Neural cell (in vitro differentiated cells): ENCODE results near the gene IGSF21. TPM values are rescaled to one million over a fixed set of nuclear protein-coding genes. Genes with fewer than 3 reads are reported as not detected.

ENCODE experiments used
- H2AFZ ChIP-seq: fragments of 200-600, 300-800 bp; sonication (generic), shearing (Covaris generic); 2 replicates; pipeline ENCODE4 v1.6.0; 2014; ENCODE audit warnings: low read depth, mild to moderate bottlenecking, antibody characterized with exemption, low read length, moderate library complexity
- H3F3A ChIP-seq: fragments of 200-600 bp; shearing (Covaris generic); 2 replicates; pipeline ENCODE4 v1.6.1; 2016; ENCODE audit warnings: mild to moderate bottlenecking, moderate library complexity, mixed read lengths, antibody characterized with exemption, low read length; ENCODE audit not compliant: insufficient read depth, poor library complexity, severe bottlenecking
- H3K27ac ChIP-seq: fragments of 200-600, 300-800 bp; sonication (generic), shearing (Covaris generic); 2 replicates; pipeline ENCODE4 v1.5.1; 2014; ENCODE audit warnings: mild to moderate bottlenecking, low read length, moderate library complexity
- H3K27me3 ChIP-seq: fragments of 300-800, 200-600 bp; sonication (generic), shearing (Covaris generic); 2 replicates; pipeline ENCODE4 v1.6.0; 2014; ENCODE audit warnings: mild to moderate bottlenecking, low read depth, low read length, moderate library complexity; ENCODE audit not compliant: insufficient read depth
- H3K36me3 ChIP-seq: fragments of 300-800, 200-600 bp; sonication (generic), shearing (Covaris generic); 2 replicates; pipeline ENCODE4 v1.5.1; 2014; ENCODE audit warnings: mild to moderate bottlenecking, antibody characterized with exemption, low read length, moderate library complexity; ENCODE audit not compliant: insufficient read depth
- H3K4me2 ChIP-seq: fragments of 300-800, 200-600 bp; sonication (generic), shearing (Covaris generic); 2 replicates; pipeline ENCODE4 v1.6.0; 2014; ENCODE audit warnings: mild to moderate bottlenecking, low read length
- H3K4me3 ChIP-seq: fragments of 300-800, 200-600 bp; sonication (generic), shearing (Covaris generic); 2 replicates; pipeline ENCODE4 v1.5.1; 2014; ENCODE audit warnings: mild to moderate bottlenecking, low read length, moderate library complexity
- H3K79me2 ChIP-seq: fragments of 200-600 bp; shearing (Covaris generic); replicated peaks from 2 replicates; pipeline ENCODE4 v1.6.0; 2014; ENCODE audit warnings: mild to moderate bottlenecking, low read length, moderate library complexity; ENCODE audit not compliant: insufficient read depth
- H3K9ac ChIP-seq: fragments of 300-800, 200-600 bp; sonication (generic), shearing (Covaris generic); 2 replicates; pipeline ENCODE4 v1.6.1; 2016; ENCODE audit warnings: mild to moderate bottlenecking, low read length, mixed read lengths
- H3K9me2 ChIP-seq: fragments of 200-600 bp; shearing (Covaris generic); 2 replicates; pipeline ENCODE4 v1.6.1; 2016; ENCODE audit warnings: mild to moderate bottlenecking, low read length, mixed read lengths; ENCODE audit not compliant: insufficient read depth
- H3K9me3 ChIP-seq: fragments of 200-600, 300-800 bp; sonication (generic), shearing (Covaris generic); 2 replicates; pipeline ENCODE4 v1.6.1; 2016; ENCODE audit warnings: mild to moderate bottlenecking, mixed run types, low read length, moderate library complexity, mixed read lengths
- H4K20me1 ChIP-seq: fragments of 200-600 bp; shearing (Covaris generic); 2 replicates; pipeline ENCODE4 v1.6.1; 2016; ENCODE audit warnings: mild to moderate bottlenecking, mixed run types; ENCODE audit not compliant: insufficient read depth
- EP300 ChIP-seq: fragments of 450-650 bp; conservative IDR thresholded peaks from 2 replicates; pipeline ENCODE4 v1.6.1; 2014; ENCODE audit warnings: antibody characterized with exemption, mild to moderate bottlenecking, moderate library complexity; ENCODE audit not compliant: poor library complexity, severe bottlenecking
- EZH2 ChIP-seq: fragments of 200-600, 300-800 bp; shearing (Covaris generic), sonication (generic); IDR thresholded peaks from 2 replicates; pipeline ENCODE4 v1.6.1; 2014; ENCODE audit warnings: antibody characterized with exemption, low read length, borderline replicate concordance, mild to moderate bottlenecking; ENCODE audit not compliant: insufficient read depth, poor library complexity, severe bottlenecking
- MXI1 ChIP-seq: fragments of 450-650 bp; conservative IDR thresholded peaks from 2 replicates; pipeline ENCODE4 v1.6.1; 2014; ENCODE audit warnings: antibody characterized with exemption, mild to moderate bottlenecking; ENCODE audit not compliant: poor library complexity, severe bottlenecking
- POLR2AphosphoS5 ChIP-seq: IDR thresholded peaks from 2 replicates; pipeline ENCODE4 v1.6.1; 2012
- RAD21 ChIP-seq: fragments of 450-650 bp; conservative IDR thresholded peaks from 2 replicates; pipeline ENCODE4 v1.6.1; 2014; ENCODE audit warnings: antibody characterized with exemption, mild to moderate bottlenecking, moderate library complexity
- SMC3 ChIP-seq: fragments of 450-650 bp; conservative IDR thresholded peaks from 2 replicates; pipeline ENCODE4 v1.6.1; 2014; ENCODE audit warnings: antibody characterized with exemption, mild to moderate bottlenecking, moderate library complexity; ENCODE audit not compliant: poor library complexity
- TAF1 ChIP-seq: IDR thresholded peaks from 2 replicates; pipeline ENCODE4 v1.6.1; 2012; ENCODE audit warnings: low read depth
- polyA plus RNA-seq: library from polyadenylated mRNA; depleted of rRNA; stranded (reverse); fragments of >200 nt; gene quantifications from 2 replicates; pipeline ENCODE4 v1.2.3, GENCODE V29; 2014
- TF ChIP-seq, protein P1 (sequence below): fragments of 450-650 bp; IDR thresholded peaks from 2 replicates; pipeline ENCODE4 v1.5.1; 2014; ENCODE audit warnings: antibody characterized with exemption, mild to moderate bottlenecking, moderate library complexity; ENCODE audit not compliant: poor library complexity, severe bottlenecking
- TF ChIP-seq, protein P2 (sequence below): IDR thresholded peaks from 2 replicates; pipeline ENCODE4 v1.6.1; 2012; ENCODE audit warnings: borderline replicate concordance

IGSF21 gene
- polyA plus RNA-seq, 1 donor from 2014 or later: 2.4 TPM

DNA sequence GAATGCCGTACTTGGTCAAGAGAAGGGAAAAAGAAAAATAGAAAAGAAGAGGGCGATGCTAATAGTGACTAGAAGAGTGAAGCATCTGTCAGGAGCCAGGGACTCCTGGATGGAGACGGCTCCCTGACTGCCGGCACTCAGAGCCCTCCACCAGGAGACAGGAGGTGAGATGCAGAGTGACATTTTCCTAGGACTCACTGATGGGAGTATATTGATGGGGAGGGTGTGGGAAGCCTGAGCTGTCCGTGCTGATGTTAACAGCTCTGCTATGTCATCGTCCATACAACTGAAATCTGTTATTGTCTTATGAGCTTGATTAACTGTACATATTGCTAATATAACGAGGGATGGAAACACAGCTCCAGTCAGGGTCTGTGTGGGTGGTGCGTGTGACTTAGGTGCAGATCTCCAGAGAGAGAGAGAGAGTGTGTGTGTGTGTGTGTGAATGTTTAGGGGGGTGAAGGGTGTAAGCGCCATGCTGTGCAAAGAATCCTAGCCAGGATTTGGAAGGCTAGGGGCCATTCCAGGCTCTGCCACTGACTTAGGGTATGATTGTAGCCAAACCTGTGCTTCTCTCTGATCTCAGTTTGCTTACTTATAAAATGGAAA lies 250.1 kb downstream of the IGSF21 start:
- no peak overlapping the region for H3K27ac ChIP-seq
- H3K79me2 ChIP-seq: no peaks in the 10 kb centered on the region
- H3K4me3 ChIP-seq: no peak overlapping the region
- no peaks in the 10 kb centered on the region for H3K27me3 ChIP-seq
- no peaks in the 10 kb centered on the region for H3K9me2 ChIP-seq
- H4K20me1 ChIP-seq: no peaks in the 10 kb centered on the region
- H3F3A ChIP-seq: no peaks in the 10 kb centered on the region
- H3K36me3 ChIP-seq: no peaks in the 10 kb centered on the region
- H3K9ac ChIP-seq: no peak overlapping the region
- no peak overlapping the region for H3K4me2 ChIP-seq
- no peaks in the 10 kb centered on the region for H3K9me3 ChIP-seq
- TF ChIP-seq POLR2AphosphoS5 (peak; percentile 12), EP300 (peak; percentile 52), EZH2 (no peak)
- TF ChIP-seq, protein P1, sequence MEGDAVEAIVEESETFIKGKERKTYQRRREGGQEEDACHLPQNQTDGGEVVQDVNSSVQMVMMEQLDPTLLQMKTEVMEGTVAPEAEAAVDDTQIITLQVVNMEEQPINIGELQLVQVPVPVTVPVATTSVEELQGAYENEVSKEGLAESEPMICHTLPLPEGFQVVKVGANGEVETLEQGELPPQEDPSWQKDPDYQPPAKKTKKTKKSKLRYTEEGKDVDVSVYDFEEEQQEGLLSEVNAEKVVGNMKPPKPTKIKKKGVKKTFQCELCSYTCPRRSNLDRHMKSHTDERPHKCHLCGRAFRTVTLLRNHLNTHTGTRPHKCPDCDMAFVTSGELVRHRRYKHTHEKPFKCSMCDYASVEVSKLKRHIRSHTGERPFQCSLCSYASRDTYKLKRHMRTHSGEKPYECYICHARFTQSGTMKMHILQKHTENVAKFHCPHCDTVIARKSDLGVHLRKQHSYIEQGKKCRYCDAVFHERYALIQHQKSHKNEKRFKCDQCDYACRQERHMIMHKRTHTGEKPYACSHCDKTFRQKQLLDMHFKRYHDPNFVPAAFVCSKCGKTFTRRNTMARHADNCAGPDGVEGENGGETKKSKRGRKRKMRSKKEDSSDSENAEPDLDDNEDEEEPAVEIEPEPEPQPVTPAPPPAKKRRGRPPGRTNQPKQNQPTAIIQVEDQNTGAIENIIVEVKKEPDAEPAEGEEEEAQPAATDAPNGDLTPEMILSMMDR: no peak
- no peak overlapping the region for H2AFZ ChIP-seq

DNA sequence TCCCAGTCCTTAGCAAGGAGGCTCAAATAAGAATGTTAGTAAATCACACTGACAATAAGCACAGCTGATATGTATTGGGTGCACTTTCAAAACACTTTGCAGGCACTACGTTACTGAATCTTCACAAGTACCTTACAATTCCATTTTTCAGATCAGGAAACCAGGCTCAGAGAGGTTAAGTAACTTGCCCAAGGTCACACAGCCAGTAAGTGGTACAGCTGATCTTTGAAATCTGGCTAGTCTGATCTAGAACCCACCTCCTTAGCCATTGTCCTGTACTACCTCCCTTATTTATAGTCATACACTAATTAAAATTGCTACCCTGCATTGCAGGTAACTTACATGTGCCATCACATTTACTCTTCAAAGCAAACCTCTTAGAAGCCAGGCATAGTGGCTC lies 251.0 kb downstream of the IGSF21 start:
- Histone ChIP-seq H2AFZ (no peak overlapping the region), H3K9me2 (no peaks in the 10 kb centered on the region), H3K9ac (no peak overlapping the region), H3K4me2 (no peak overlapping the region), H3K79me2 (no peaks in the 10 kb centered on the region), H4K20me1 (no peaks in the 10 kb centered on the region), H3K9me3 (no peaks in the 10 kb centered on the region), H3K27ac (no peak overlapping the region), H3K27me3 (no peaks in the 10 kb centered on the region), H3F3A (no peaks in the 10 kb centered on the region), H3K4me3 (no peak overlapping the region), H3K36me3 (no peaks in the 10 kb centered on the region)
- TF ChIP-seq, protein P2, sequence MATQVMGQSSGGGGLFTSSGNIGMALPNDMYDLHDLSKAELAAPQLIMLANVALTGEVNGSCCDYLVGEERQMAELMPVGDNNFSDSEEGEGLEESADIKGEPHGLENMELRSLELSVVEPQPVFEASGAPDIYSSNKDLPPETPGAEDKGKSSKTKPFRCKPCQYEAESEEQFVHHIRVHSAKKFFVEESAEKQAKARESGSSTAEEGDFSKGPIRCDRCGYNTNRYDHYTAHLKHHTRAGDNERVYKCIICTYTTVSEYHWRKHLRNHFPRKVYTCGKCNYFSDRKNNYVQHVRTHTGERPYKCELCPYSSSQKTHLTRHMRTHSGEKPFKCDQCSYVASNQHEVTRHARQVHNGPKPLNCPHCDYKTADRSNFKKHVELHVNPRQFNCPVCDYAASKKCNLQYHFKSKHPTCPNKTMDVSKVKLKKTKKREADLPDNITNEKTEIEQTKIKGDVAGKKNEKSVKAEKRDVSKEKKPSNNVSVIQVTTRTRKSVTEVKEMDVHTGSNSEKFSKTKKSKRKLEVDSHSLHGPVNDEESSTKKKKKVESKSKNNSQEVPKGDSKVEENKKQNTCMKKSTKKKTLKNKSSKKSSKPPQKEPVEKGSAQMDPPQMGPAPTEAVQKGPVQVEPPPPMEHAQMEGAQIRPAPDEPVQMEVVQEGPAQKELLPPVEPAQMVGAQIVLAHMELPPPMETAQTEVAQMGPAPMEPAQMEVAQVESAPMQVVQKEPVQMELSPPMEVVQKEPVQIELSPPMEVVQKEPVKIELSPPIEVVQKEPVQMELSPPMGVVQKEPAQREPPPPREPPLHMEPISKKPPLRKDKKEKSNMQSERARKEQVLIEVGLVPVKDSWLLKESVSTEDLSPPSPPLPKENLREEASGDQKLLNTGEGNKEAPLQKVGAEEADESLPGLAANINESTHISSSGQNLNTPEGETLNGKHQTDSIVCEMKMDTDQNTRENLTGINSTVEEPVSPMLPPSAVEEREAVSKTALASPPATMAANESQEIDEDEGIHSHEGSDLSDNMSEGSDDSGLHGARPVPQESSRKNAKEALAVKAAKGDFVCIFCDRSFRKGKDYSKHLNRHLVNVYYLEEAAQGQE: no peak
- TF ChIP-seq SMC3: no peak
- TF ChIP-seq, protein P1: no peak
- TF ChIP-seq RAD21: no peak
- no peak for TF ChIP-seq EP300
- no peak for TF ChIP-seq EZH2
- no peak for TF ChIP-seq POLR2AphosphoS5
- TF ChIP-seq TAF1: no peak
- no peak for TF ChIP-seq MXI1
